Keratinocyte (primary cell): ENCODE results near the gene FAM117A. TPM values are rescaled to one million over a fixed set of nuclear protein-coding genes. Genes with fewer than 3 reads are reported as not detected.

ENCODE experiments used
- DNase-seq: peaks from one replicate; pipeline ENCODE4 v3.0.0-alpha.2; 2011; ENCODE audit warnings: low read depth, missing footprints, low spot score
- FAIRE-seq: peaks from 2 replicates; lab custom pipeline; 2011; peaks lifted over from hg19 to GRCh38; lab: Jason Lieb, UNC
- H2AFZ ChIP-seq: 2 replicates; pipeline ENCODE4 v1.6.0; 2012; ENCODE audit warnings: low read length, control low read depth, inconsistent platforms; ENCODE audit not compliant: control insufficient read depth
- H3K27ac ChIP-seq: 2 replicates; pipeline ENCODE4 v1.5.1; 2011; ENCODE audit warnings: low read length; ENCODE audit not compliant: control insufficient read depth, insufficient read depth
- H3K27me3 ChIP-seq: 3 replicates; pipeline ENCODE4 v1.6.0; 2011; ENCODE audit warnings: low read length; ENCODE audit not compliant: control insufficient read depth, insufficient read depth; ENCODE audit errors: extremely low read depth
- H3K36me3 ChIP-seq, 2 experiments: 2 replicates in 1 of 2; 3 replicates in 1 of 2; pipeline ENCODE4 v1.5.1; 2011; ENCODE audit warnings: low read length in 2 of 2, mild to moderate bottlenecking in 1 of 2; ENCODE audit not compliant: control insufficient read depth in 2 of 2, insufficient read depth in 2 of 2; ENCODE audit errors: extremely low read depth in 1 of 2
- H3K4me1 ChIP-seq: 3 replicates; pipeline ENCODE4 v1.5.1; 2011; ENCODE audit warnings: low read length; ENCODE audit not compliant: control insufficient read depth, insufficient read depth; ENCODE audit errors: extremely low read depth
- H3K4me2 ChIP-seq: 3 replicates; pipeline ENCODE4 v1.6.0; 2011; ENCODE audit warnings: low read depth, low read length; ENCODE audit not compliant: control insufficient read depth, insufficient read depth; ENCODE audit errors: extremely low read depth
- H3K4me3 ChIP-seq, 3 experiments: fragments of 200-600 bp in 1 of 3; sonication (generic) in 1 of 3; 2 replicates in 2 of 3; 3 replicates in 1 of 3; pipeline ENCODE4 v1.5.1; 2011 to 2016; ENCODE audit warnings: low read length in 3 of 3, mild to moderate bottlenecking in 3 of 3, control low read depth in 2 of 3, inconsistent platforms in 1 of 3, low read depth in 1 of 3, mixed read lengths in 1 of 3, mixed run types in 1 of 3, moderate library complexity in 1 of 3; ENCODE audit not compliant: control insufficient read depth in 2 of 3, insufficient read depth in 2 of 3; ENCODE audit errors: extremely low read depth in 1 of 3
- H3K79me2 ChIP-seq: 2 replicates; pipeline ENCODE4 v1.6.0; 2012; ENCODE audit warnings: low read length; ENCODE audit not compliant: control insufficient read depth, insufficient read depth
- H3K9ac ChIP-seq: 3 replicates; pipeline ENCODE4 v1.6.0; 2011; ENCODE audit warnings: low read length; ENCODE audit not compliant: control insufficient read depth, insufficient read depth; ENCODE audit errors: extremely low read depth
- H3K9me1 ChIP-seq: 3 replicates; pipeline ENCODE4 v1.6.0; 2011; ENCODE audit warnings: low read length; ENCODE audit not compliant: control insufficient read depth, insufficient read depth; ENCODE audit errors: extremely low read depth
- H3K9me3 ChIP-seq: 2 replicates; pipeline ENCODE4 v1.5.1; 2012; ENCODE audit warnings: low read depth, low read length; ENCODE audit not compliant: control insufficient read depth
- H4K20me1 ChIP-seq: 3 replicates; pipeline ENCODE4 v1.6.0; 2011; ENCODE audit warnings: low read length; ENCODE audit not compliant: control insufficient read depth, insufficient read depth; ENCODE audit errors: extremely low read depth
- EZH2 ChIP-seq: IDR thresholded peaks from one replicate; pipeline ENCODE4 v1.6.1; 2012; ENCODE audit warnings: inconsistent platforms, mild to moderate bottlenecking, low read length, moderate library complexity
- dilution Hi-C: fragments of 300-500 bp; cut with MboI; formaldehyde crosslinking; loops from one replicate; pipeline ENCODE4 v1.7.0; 2020; ENCODE audit warnings: low sequenced_read_pairs; ENCODE audit not compliant: extremely low pct_ligation_motif_present
- polyA plus RNA-seq, 5 experiments: library from polyadenylated mRNA; depleted of rRNA in 3 of 5; stranded (reverse) in 3 of 5; stranded (forward) in 1 of 5; unstranded in 1 of 5; fragments of >200 nt; gene quantifications; 1 replicate in 1 of 5; 2 replicates in 3 of 5; 3 replicates in 1 of 5; pipeline versions ENCODE4 v1.2.1 to v1.2.3, GENCODE V29; 2011 to 2012; ENCODE audit warnings: missing spikeins in 2 of 5, low read depth in 1 of 5, low replicate concordance in 1 of 5
- TF ChIP-seq, protein P1 (sequence below), 3 experiments: IDR thresholded peaks in 1 of 3; conservative IDR thresholded peaks in 1 of 3; optimal IDR thresholded peaks in 1 of 3; 2 replicates in 2 of 3; 3 replicates in 1 of 3; pipeline versions ENCODE3 to v1.5.1; 2011; ENCODE audit warnings: low read length in 3 of 3, mild to moderate bottlenecking in 3 of 3, moderate library complexity in 2 of 3, control low read depth in 1 of 3, inconsistent platforms in 1 of 3; ENCODE audit not compliant: insufficient read depth in 2 of 3; ENCODE audit errors: extremely low read depth in 1 of 3

Gene FAM117A
- polyA plus RNA-seq, 1 donor (not counting 4 experiments of a cell fraction or from before 2014, with no cell fraction given), result 4.7 TPM

GRCh38 chr17:49738456-49739163 is 25.3 kb downstream of the FAM117A start:
- dilution Hi-C loops, result no loop called here
- H3K79me2 ChIP-seq, result no peaks in the 10 kb centered on the region
- no peak overlapping the region for H3K4me2 ChIP-seq
- no peak for TF ChIP-seq EZH2
- TF ChIP-seq, protein P1, sequence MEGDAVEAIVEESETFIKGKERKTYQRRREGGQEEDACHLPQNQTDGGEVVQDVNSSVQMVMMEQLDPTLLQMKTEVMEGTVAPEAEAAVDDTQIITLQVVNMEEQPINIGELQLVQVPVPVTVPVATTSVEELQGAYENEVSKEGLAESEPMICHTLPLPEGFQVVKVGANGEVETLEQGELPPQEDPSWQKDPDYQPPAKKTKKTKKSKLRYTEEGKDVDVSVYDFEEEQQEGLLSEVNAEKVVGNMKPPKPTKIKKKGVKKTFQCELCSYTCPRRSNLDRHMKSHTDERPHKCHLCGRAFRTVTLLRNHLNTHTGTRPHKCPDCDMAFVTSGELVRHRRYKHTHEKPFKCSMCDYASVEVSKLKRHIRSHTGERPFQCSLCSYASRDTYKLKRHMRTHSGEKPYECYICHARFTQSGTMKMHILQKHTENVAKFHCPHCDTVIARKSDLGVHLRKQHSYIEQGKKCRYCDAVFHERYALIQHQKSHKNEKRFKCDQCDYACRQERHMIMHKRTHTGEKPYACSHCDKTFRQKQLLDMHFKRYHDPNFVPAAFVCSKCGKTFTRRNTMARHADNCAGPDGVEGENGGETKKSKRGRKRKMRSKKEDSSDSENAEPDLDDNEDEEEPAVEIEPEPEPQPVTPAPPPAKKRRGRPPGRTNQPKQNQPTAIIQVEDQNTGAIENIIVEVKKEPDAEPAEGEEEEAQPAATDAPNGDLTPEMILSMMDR (optimal IDR thresholded peaks at IDR 0.05 in 1 of 3, IDR thresholded peaks at IDR 0.05 in 1 of 3, conservative IDR thresholded peaks at IDR 0.05 in 1 of 3; ENCODE audit: extremely low read depth in 1 of 3, insufficient read depth in 2 of 3, low read length in 3 of 3), result no peak
- H2AFZ ChIP-seq, result no peak overlapping the region
- H3K36me3 ChIP-seq, result no peaks in the 10 kb centered on the region
- peaks cover 30% of the 10 kb centered on the region for H3K4me1 ChIP-seq
- DNase-seq, result no peak
- no peak overlapping the region for H3K27ac ChIP-seq
- no peaks in the 10 kb centered on the region for H4K20me1 ChIP-seq
- no peak overlapping the region for H3K4me3 ChIP-seq
- FAIRE-seq, result no peak
- H3K27me3 ChIP-seq, result no peaks in the 10 kb centered on the region
- H3K9ac ChIP-seq, result no peak overlapping the region
- no peaks in the 10 kb centered on the region for H3K9me3 ChIP-seq
- no peaks in the 10 kb centered on the region for H3K9me1 ChIP-seq

- H4K20me1 ChIP-seq, result no peaks in the 10 kb centered on the region
- dilution Hi-C loops, result no loop called here
Measured at GRCh38 chr17:49734515-49735490, 29.1 kb downstream of the FAM117A start.

More at GRCh38 chr17:49734515-49735490, 29.1 kb downstream of the FAM117A start:
- no peaks in the 10 kb centered on the region for H3K9me1 ChIP-seq
- H3K27me3 ChIP-seq, result no peaks in the 10 kb centered on the region
- H3K9ac ChIP-seq, result no peak overlapping the region
- H3K36me3 ChIP-seq, result no peaks in the 10 kb centered on the region
- no peak overlapping the region for H2AFZ ChIP-seq
- no peak for TF ChIP-seq EZH2
- TF ChIP-seq, protein P1 (optimal IDR thresholded peaks at IDR 0.05 in 1 of 3, IDR thresholded peaks at IDR 0.05 in 1 of 3, conservative IDR thresholded peaks at IDR 0.05 in 1 of 3; ENCODE audit: extremely low read depth in 1 of 3, insufficient read depth in 2 of 3, low read length in 3 of 3), result no peak
- H3K9me3 ChIP-seq, result no peaks in the 10 kb centered on the region
- H3K27ac ChIP-seq, result no peak overlapping the region
- no peak for FAIRE-seq
- no peaks in the 10 kb centered on the region for H3K79me2 ChIP-seq
- H3K4me2 ChIP-seq, result no peak overlapping the region
- H3K4me1 ChIP-seq, result peaks cover 4% of the 10 kb centered on the region
- H3K4me3 ChIP-seq, result no peak overlapping the region
- no peak for DNase-seq
